Transverse colon (tissue), 4 donors: ENCODE measurements around the gene FGF3. TPM values are rescaled to one million over a fixed set of nuclear protein-coding genes. Genes with fewer than 3 reads are reported as not detected.

ENCODE experiments used
- DNase-seq: peaks from one replicate; pipeline ENCODE4 v3.0.0-alpha.2; 2019
- H3K27ac ChIP-seq, 4 donors: fragments of 200-600 bp; sonication (generic); 2 replicates each; pipeline ENCODE4 v1.5.1; 2016 to 2018; ENCODE audit warnings: inconsistent platforms in 4 of 4
- H3K27me3 ChIP-seq: fragments of 200-600 bp; sonication (generic); 2 replicates; pipeline ENCODE4 v1.5.1; 2017; ENCODE audit warnings: inconsistent platforms
- H3K36me3 ChIP-seq, 4 donors: fragments of 200-600 bp; sonication (generic); 2 replicates each; pipeline ENCODE4 v1.5.1; 2017 to 2019; ENCODE audit warnings: inconsistent platforms in 4 of 4
- H3K4me1 ChIP-seq, 4 donors: fragments of 200-600 bp; sonication (generic); 2 replicates each; pipeline ENCODE4 v1.5.1; 2017 to 2020; ENCODE audit warnings: inconsistent platforms in 4 of 4
- H3K4me3 ChIP-seq, 4 donors: fragments of 200-600 bp; sonication (generic); 1 replicate in 1 of 4; 2 replicates in 3 of 4; pipeline versions ENCODE4 v1.5.1 to v1.6.1; 2017 to 2019; ENCODE audit warnings: inconsistent platforms in 4 of 4
- H3K9me3 ChIP-seq, 2 donors: fragments of 200-600 bp; sonication (generic); 2 replicates each; pipeline ENCODE4 v1.5.1; 2017 to 2019; ENCODE audit warnings: inconsistent platforms in 2 of 2
- EP300 ChIP-seq: sonication (generic); formaldehyde crosslinking; IDR thresholded peaks from one replicate; pipeline ENCODE4 v1.6.1; 2017; ENCODE audit warnings: antibody characterized with exemption, low read depth
- POLR2A ChIP-seq: fragments of 450-650 bp; IDR thresholded peaks from one replicate; pipeline ENCODE4 v1.6.1; 2016; ENCODE audit warnings: antibody characterized with exemption, mild to moderate bottlenecking, moderate library complexity
- POLR2AphosphoS5 ChIP-seq, 3 donors: sonication (generic); formaldehyde crosslinking; IDR thresholded peaks; one replicate each; pipeline ENCODE4 v1.6.1; 2016; ENCODE audit warnings: antibody characterized with exemption in 3 of 3
- WGBS, 2 donors: methylation state at CpG; one replicate each; pipeline ENCODE4 v1.1.5; 2018; ENCODE audit warnings: low coverage in 1 of 2; 5-methylcytosine and 5-hydroxymethylcytosine counted together
- in situ Hi-C, 4 donors: fragments of 200-750 bp; cut with MboI; loops; one replicate each; pipeline versions ENCODE4 v1.15.0 to v1.15.1; 2017; ENCODE audit warnings: low sequenced_read_pairs in 3 of 4, low pct_ligation_motif_present in 1 of 4, low pct_unique_long_range_greater_than_20kb in 1 of 4
- intact Hi-C: fragments of 100-400 bp; cut with DNase I; formaldehyde crosslinking; loops from one replicate; pipeline ENCODE4 v1.15.1; 2023; ENCODE audit warnings: low total_unique reads
- total RNA-seq, 4 donors: library from RNA; depleted of rRNA; stranded (reverse); fragments of >200 nt; gene quantifications; one replicate each; pipeline ENCODE4 v1.1.0, GENCODE V29; 2016
- TF ChIP-seq, protein P1 (sequence below), 5 experiments: fragments of 200-600 bp in 3 of 5; fragments of 450-650 bp in 2 of 5; sonication (generic) in 3 of 5; IDR thresholded peaks; 1 replicate in 2 of 5; 2 replicates in 3 of 5; pipeline ENCODE4 v1.5.1; 2016 to 2017; ENCODE audit warnings: antibody characterized with exemption in 5 of 5, inconsistent platforms in 3 of 5, mild to moderate bottlenecking in 2 of 5, moderate library complexity in 1 of 5

FGF3 gene
- total RNA-seq, 4 donors from 2014 or later, result not detected

DNA sequence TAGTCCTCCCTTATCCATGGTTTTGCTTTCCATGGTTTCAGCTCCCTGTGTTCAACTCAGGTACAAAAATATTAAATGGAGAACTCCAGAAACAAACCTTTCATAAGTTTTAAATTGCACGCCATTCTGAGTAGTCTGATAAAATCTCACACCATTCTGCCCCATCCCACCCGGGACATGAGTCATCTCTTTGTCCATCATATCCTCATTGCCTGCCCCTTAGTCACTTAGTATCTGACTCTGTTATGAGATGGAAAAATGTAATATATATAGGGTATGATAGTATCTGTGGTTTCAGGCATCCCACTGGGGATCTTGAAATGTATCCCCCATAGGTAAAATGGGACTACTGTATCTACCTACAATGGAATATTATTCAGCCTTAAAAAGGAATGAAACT is 35.5 kb upstream of the FGF3 start:
- Histone ChIP-seq H3K27me3 (peaks cover 70% of the 10 kb centered on the region), H3K4me1 (no peaks in the 10 kb centered on the region), H3K4me3 (no peak overlapping the region), H3K9me3 (peaks cover 6 to 8% of the 10 kb centered on the region in 2 donors), H3K36me3 (no peaks in the 10 kb centered on the region), H3K27ac (no peak overlapping the region)
- in situ Hi-C loops (no loop called here), intact Hi-C loops (no loop called here)
- WGBS, 2 donors, result 77% methylated on average over 2 of the region's 2 CpGs; no CpG with 5 or more reads in 1 of the 2 donors
- DNase-seq, result no peak
- TF ChIP-seq EP300 (no peak), POLR2A (no peak), POLR2AphosphoS5 (IDR thresholded peaks at IDR 0.05) (no peak)
- TF ChIP-seq, protein P1, sequence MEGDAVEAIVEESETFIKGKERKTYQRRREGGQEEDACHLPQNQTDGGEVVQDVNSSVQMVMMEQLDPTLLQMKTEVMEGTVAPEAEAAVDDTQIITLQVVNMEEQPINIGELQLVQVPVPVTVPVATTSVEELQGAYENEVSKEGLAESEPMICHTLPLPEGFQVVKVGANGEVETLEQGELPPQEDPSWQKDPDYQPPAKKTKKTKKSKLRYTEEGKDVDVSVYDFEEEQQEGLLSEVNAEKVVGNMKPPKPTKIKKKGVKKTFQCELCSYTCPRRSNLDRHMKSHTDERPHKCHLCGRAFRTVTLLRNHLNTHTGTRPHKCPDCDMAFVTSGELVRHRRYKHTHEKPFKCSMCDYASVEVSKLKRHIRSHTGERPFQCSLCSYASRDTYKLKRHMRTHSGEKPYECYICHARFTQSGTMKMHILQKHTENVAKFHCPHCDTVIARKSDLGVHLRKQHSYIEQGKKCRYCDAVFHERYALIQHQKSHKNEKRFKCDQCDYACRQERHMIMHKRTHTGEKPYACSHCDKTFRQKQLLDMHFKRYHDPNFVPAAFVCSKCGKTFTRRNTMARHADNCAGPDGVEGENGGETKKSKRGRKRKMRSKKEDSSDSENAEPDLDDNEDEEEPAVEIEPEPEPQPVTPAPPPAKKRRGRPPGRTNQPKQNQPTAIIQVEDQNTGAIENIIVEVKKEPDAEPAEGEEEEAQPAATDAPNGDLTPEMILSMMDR (IDR thresholded peaks at IDR 0.05), result no peak

DNA sequence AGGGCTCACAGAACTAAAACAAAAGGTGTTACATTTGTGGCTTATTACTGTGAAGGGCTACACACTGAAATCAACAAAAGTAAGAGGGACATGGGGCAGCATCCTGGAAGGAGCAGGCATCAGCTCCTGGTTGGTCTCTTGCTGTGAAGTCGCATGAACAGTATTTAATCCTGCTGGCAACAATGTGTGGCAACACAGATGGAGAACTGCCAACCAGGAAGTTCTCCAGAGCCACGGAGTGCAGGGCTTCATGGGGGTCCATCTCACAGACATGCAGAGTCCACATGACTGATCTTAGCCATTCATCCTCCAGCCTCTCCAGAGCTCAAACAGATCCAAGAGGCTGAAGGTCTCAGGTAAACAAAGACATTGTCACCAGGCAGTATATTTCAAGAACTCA is 32.8 kb upstream of the FGF3 start:
- TF ChIP-seq EP300 (no peak), POLR2A (no peak), POLR2AphosphoS5 (IDR thresholded peaks at IDR 0.05) (no peak)
- TF ChIP-seq, protein P1 (IDR thresholded peaks at IDR 0.05), result no peak
- intact Hi-C loops, result no loop called here
- WGBS, 2 donors, result 25 to 50% methylated on average over 2 of the region's 2 CpGs

DNA sequence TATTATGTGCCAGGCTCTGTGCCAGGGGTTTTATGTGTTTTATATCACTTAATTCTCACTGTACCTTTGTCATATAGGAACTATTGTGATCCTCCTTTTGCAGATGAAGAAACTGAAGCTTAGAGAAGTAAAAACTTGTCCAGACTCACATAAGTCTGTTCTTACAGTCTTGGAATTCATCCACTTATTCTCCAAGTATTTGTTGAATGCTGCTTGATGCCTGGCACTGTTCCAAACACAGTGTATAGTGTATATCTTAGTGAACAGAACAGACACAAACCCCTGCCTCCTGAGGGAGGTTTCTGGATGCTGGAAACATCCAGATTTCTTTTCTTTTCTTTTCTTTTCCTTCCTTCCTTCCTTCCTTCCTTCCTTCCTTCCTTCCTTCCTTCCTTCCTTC is 29.0 kb upstream of the FGF3 start:
- TF ChIP-seq, protein P1 (IDR thresholded peaks at IDR 0.05), result no peak
- TF ChIP-seq EP300 (no peak), POLR2AphosphoS5 (IDR thresholded peaks at IDR 0.05) (no peak), POLR2A (no peak)
- in situ Hi-C loops (no loop called here), intact Hi-C loops (no loop called here)
- H3K4me1 ChIP-seq, result no peaks in the 10 kb centered on the region
- H3K4me3 ChIP-seq, result no peak overlapping the region
- peaks cover 39% of the 10 kb centered on the region for H3K27me3 ChIP-seq
- H3K36me3 ChIP-seq, result no peaks in the 10 kb centered on the region
- H3K27ac ChIP-seq, result no peak overlapping the region
- H3K9me3 ChIP-seq, result peaks cover 6 to 8% of the 10 kb centered on the region in 2 donors
- DNase-seq, result no peak

More for the DNA sequence above, 32.8 kb upstream of the FGF3 start:
- Histone ChIP-seq H3K4me1 (no peaks in the 10 kb centered on the region), H3K27me3 (peaks cover 57% of the 10 kb centered on the region), H3K27ac (no peak overlapping the region), H3K9me3 (peaks cover 6 to 8% of the 10 kb centered on the region in 2 donors), H3K36me3 (no peaks in the 10 kb centered on the region), H3K4me3 (no peak overlapping the region)
- in situ Hi-C loops, result no loop called here
- no peak for DNase-seq

DNA sequence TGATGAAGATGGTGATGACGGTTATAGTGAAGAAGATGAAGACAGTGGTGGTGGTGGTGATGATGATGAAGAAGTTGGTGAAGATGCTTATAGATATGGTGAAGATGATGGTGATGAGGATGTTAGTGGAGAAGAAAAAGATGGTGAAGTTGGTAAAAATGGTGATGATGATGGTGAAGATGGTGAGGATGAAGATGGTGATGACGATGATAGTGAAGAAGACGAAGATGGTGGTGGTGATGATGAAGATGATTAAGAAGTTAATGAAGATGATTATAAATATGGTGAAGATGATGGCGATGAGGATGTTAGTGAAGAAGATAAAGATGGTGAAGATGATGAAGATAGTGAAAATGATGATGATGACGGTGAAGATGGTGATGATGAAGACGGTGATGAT is 25.2 kb upstream of the FGF3 start:
- Histone ChIP-seq H3K4me3 (no peak overlapping the region), H3K27ac (no peak overlapping the region), H3K9me3 (no peaks in the 10 kb centered on the region), H3K4me1 (no peaks in the 10 kb centered on the region), H3K36me3 (no peaks in the 10 kb centered on the region), H3K27me3 (peaks cover 22% of the 10 kb centered on the region)
- in situ Hi-C loops, result no loop called here
- intact Hi-C loops, result no loop called here
- DNase-seq, result no peak
- 97 to 99% methylated on average over 6 of the region's 6 CpGs for WGBS, 2 donors
- TF ChIP-seq POLR2A (no peak), POLR2AphosphoS5 (IDR thresholded peaks at IDR 0.05) (no peak), EP300 (no peak)
- TF ChIP-seq, protein P1 (IDR thresholded peaks at IDR 0.05), result no peak
